Activated naive CD4-positive, alpha-beta T cell treated with anti-CD3 and anti-CD28 coated beads, Interleukin-2, amount 50 U/mL, for 24 hours (primary cell): ENCODE measurements around the gene NPHS1.

Source experiments
- H3K27ac Mint-ChIP-seq: one replicate; pipeline ENCODE4 v1.8.0; 2021; ENCODE audit warnings: mild to moderate bottlenecking, mixed read lengths
- H3K27me3 Mint-ChIP-seq: one replicate; pipeline ENCODE4 v1.8.0; 2021; ENCODE audit warnings: mixed read lengths
- H3K36me3 Mint-ChIP-seq: one replicate; pipeline ENCODE4 v1.8.0; 2021; ENCODE audit warnings: mixed read lengths
- H3K4me1 Mint-ChIP-seq: one replicate; pipeline ENCODE4 v1.8.0; 2021; ENCODE audit warnings: mixed read lengths
- H3K4me3 Mint-ChIP-seq: one replicate; pipeline ENCODE4 v1.8.0; 2021; ENCODE audit warnings: mild to moderate bottlenecking, mixed read lengths
- H3K9me3 Mint-ChIP-seq: one replicate; pipeline ENCODE4 v1.8.0; 2021; ENCODE audit warnings: mixed read lengths

Gene NPHS1

GRCh38 chr19:35780717-35781116, 71.6 kb downstream of the NPHS1 start:
- Mint-ChIP-seq H3K4me3 (no peak overlapping the region), H3K27me3 (no peaks in the 10 kb centered on the region), H3K27ac (no peak overlapping the region), H3K36me3 (peaks cover 2% of the 10 kb centered on the region), H3K9me3 (no peaks in the 10 kb centered on the region), H3K4me1 (peaks cover 4% of the 10 kb centered on the region)

GRCh38 chr19:35780058-35780457, 72.2 kb downstream of the NPHS1 start:
- no peaks in the 10 kb centered on the region for H3K9me3 Mint-ChIP-seq
- no peak overlapping the region for H3K4me3 Mint-ChIP-seq
- peaks cover 6% of the 10 kb centered on the region for H3K4me1 Mint-ChIP-seq
- H3K27me3 Mint-ChIP-seq = no peaks in the 10 kb centered on the region
- peaks cover 2% of the 10 kb centered on the region for H3K36me3 Mint-ChIP-seq
- H3K27ac Mint-ChIP-seq = no peak overlapping the region

- H3K4me1 Mint-ChIP-seq = peaks cover 13% of the 10 kb centered on the region
- H3K27me3 Mint-ChIP-seq = no peaks in the 10 kb centered on the region
- H3K4me3 Mint-ChIP-seq = no peak overlapping the region
- peaks cover 2% of the 10 kb centered on the region for H3K36me3 Mint-ChIP-seq
- H3K9me3 Mint-ChIP-seq = no peaks in the 10 kb centered on the region
- no peak overlapping the region for H3K27ac Mint-ChIP-seq
Observed at GRCh38 chr19:35779033-35779432, 73.3 kb downstream of the NPHS1 start.

- Mint-ChIP-seq H3K27ac (no peak overlapping the region), H3K4me3 (no peak overlapping the region), H3K27me3 (no peaks in the 10 kb centered on the region)
Observed at GRCh38 chr19:35777961-35778360, 74.3 kb downstream of the NPHS1 start.

GRCh38 chr19:35777086-35777841, 75.0 kb downstream of the NPHS1 start:
- no peaks in the 10 kb centered on the region for H3K9me3 Mint-ChIP-seq
- H3K27me3 Mint-ChIP-seq = no peaks in the 10 kb centered on the region
- peak overlapping the region; percentile 59 for H3K4me3 Mint-ChIP-seq
- H3K27ac Mint-ChIP-seq = no peak overlapping the region
- peaks cover 13% of the 10 kb centered on the region for H3K4me1 Mint-ChIP-seq
- no peaks in the 10 kb centered on the region for H3K36me3 Mint-ChIP-seq

More at GRCh38 chr19:35777961-35778360, 74.3 kb downstream of the NPHS1 start:
- H3K36me3 Mint-ChIP-seq = peaks cover 2% of the 10 kb centered on the region
- no peaks in the 10 kb centered on the region for H3K9me3 Mint-ChIP-seq
- H3K4me1 Mint-ChIP-seq = peaks cover 13% of the 10 kb centered on the region

- Mint-ChIP-seq H3K27me3 (no peaks in the 10 kb centered on the region), H3K4me1 (peaks cover 13% of the 10 kb centered on the region), H3K36me3 (no peaks in the 10 kb centered on the region), H3K4me3 (peak overlapping the region; percentile 80), H3K9me3 (no peaks in the 10 kb centered on the region), H3K27ac (no peak overlapping the region)
Observed at GRCh38 chr19:35776102-35776788, 76.1 kb downstream of the NPHS1 start.
